A549 (cell line): ENCODE measurements around the gene OTUD4.

Experiments used
- CEBPB ChIP-seq, 2 experiments: fragments of >200 bp in 1 of 2; sonication (Bioruptor Twin) in 1 of 2; formaldehyde crosslinking in 1 of 2; IDR thresholded peaks; 2 replicates each; pipeline ENCODE4 v1.6.1; 2012 to 2016
- EP300 ChIP-seq, 2 experiments: fragments of >200 bp; sonication (Bioruptor Twin); formaldehyde crosslinking; IDR thresholded peaks; 2 replicates in 1 of 2; 3 replicates in 1 of 2; pipeline ENCODE4 v1.6.1; 2016 to 2017
- ESRRA ChIP-seq: fragments of 150-350 bp; IDR thresholded peaks from 2 replicates; pipeline ENCODE4 v1.6.1; 2014; ENCODE audit warnings: mild to moderate bottlenecking, low read length, borderline replicate concordance
- MAFK ChIP-seq: fragments of 450-650 bp; IDR thresholded peaks from 2 replicates; pipeline ENCODE4 v1.6.1; 2014; ENCODE audit not compliant: partially characterized antibody
- POLR2A ChIP-seq: IDR thresholded peaks from 2 replicates; pipeline ENCODE4 v1.6.1; 2012; ENCODE audit warnings: mild to moderate bottlenecking, low read length
- RFX5 ChIP-seq: fragments of 450-650 bp; IDR thresholded peaks from 2 replicates; pipeline ENCODE4 v1.7.1; 2014; ENCODE audit warnings: antibody characterized with exemption, mild to moderate bottlenecking, moderate library complexity
- TF ChIP-seq, protein P1 (sequence below): IDR thresholded peaks from 2 replicates; pipeline ENCODE4 v1.6.1; 2012
- TF ChIP-seq, protein P2 (sequence below): fragments of 450-650 bp; IDR thresholded peaks from 2 replicates; pipeline ENCODE4 v1.6.1; 2014; ENCODE audit warnings: antibody characterized with exemption
- TF ChIP-seq, protein P3 (sequence below): fragments of 200-600 bp; sonication (generic); IDR thresholded peaks from 2 replicates; pipeline ENCODE4 v1.6.1; 2016; ENCODE audit warnings: antibody characterized with exemption, mild to moderate bottlenecking, moderate library complexity
- TF ChIP-seq, protein P4 (sequence below): fragments of >200 bp; sonication (Bioruptor Twin); formaldehyde crosslinking; IDR thresholded peaks from 3 replicates; pipeline ENCODE4 v1.5.1; 2016

DNA sequence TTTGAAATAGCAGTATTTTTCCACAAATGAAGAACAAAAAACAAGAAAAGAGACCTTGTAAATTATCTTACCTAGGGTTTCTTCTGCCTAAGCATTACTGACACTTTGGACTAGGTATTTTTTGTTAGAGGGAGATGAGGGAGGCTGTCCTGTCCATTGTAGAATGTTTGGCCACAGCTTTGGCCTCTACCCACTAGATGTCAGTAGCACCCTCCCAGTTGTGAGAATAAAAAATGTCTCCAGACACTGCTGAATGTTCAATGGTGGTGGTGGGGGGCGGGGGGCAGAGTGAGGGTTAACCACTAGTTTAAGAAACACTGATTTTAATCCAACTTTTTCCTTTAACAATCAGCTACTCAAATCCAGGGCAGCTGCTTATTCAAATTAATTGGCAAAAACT, 25.8 kb downstream of the OTUD4 start:
- TF ChIP-seq, protein P1, sequence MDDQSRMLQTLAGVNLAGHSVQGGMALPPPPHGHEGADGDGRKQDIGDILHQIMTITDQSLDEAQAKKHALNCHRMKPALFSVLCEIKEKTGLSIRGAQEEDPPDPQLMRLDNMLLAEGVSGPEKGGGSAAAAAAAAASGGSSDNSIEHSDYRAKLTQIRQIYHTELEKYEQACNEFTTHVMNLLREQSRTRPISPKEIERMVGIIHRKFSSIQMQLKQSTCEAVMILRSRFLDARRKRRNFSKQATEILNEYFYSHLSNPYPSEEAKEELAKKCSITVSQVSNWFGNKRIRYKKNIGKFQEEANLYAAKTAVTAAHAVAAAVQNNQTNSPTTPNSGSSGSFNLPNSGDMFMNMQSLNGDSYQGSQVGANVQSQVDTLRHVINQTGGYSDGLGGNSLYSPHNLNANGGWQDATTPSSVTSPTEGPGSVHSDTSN, result no peak
- TF ChIP-seq POLR2A (no peak), MAFK (no peak), CEBPB (IDR thresholded peaks at IDR 0.05) (no peak), ESRRA (no peak), EP300 (IDR thresholded peaks at IDR 0.05) (no peak), RFX5 (no peak)
- TF ChIP-seq, protein P2, sequence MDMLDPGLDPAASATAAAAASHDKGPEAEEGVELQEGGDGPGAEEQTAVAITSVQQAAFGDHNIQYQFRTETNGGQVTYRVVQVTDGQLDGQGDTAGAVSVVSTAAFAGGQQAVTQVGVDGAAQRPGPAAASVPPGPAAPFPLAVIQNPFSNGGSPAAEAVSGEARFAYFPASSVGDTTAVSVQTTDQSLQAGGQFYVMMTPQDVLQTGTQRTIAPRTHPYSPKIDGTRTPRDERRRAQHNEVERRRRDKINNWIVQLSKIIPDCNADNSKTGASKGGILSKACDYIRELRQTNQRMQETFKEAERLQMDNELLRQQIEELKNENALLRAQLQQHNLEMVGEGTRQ, result no peak
- TF ChIP-seq, protein P3, sequence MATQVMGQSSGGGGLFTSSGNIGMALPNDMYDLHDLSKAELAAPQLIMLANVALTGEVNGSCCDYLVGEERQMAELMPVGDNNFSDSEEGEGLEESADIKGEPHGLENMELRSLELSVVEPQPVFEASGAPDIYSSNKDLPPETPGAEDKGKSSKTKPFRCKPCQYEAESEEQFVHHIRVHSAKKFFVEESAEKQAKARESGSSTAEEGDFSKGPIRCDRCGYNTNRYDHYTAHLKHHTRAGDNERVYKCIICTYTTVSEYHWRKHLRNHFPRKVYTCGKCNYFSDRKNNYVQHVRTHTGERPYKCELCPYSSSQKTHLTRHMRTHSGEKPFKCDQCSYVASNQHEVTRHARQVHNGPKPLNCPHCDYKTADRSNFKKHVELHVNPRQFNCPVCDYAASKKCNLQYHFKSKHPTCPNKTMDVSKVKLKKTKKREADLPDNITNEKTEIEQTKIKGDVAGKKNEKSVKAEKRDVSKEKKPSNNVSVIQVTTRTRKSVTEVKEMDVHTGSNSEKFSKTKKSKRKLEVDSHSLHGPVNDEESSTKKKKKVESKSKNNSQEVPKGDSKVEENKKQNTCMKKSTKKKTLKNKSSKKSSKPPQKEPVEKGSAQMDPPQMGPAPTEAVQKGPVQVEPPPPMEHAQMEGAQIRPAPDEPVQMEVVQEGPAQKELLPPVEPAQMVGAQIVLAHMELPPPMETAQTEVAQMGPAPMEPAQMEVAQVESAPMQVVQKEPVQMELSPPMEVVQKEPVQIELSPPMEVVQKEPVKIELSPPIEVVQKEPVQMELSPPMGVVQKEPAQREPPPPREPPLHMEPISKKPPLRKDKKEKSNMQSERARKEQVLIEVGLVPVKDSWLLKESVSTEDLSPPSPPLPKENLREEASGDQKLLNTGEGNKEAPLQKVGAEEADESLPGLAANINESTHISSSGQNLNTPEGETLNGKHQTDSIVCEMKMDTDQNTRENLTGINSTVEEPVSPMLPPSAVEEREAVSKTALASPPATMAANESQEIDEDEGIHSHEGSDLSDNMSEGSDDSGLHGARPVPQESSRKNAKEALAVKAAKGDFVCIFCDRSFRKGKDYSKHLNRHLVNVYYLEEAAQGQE, result no peak
- TF ChIP-seq, protein P4, sequence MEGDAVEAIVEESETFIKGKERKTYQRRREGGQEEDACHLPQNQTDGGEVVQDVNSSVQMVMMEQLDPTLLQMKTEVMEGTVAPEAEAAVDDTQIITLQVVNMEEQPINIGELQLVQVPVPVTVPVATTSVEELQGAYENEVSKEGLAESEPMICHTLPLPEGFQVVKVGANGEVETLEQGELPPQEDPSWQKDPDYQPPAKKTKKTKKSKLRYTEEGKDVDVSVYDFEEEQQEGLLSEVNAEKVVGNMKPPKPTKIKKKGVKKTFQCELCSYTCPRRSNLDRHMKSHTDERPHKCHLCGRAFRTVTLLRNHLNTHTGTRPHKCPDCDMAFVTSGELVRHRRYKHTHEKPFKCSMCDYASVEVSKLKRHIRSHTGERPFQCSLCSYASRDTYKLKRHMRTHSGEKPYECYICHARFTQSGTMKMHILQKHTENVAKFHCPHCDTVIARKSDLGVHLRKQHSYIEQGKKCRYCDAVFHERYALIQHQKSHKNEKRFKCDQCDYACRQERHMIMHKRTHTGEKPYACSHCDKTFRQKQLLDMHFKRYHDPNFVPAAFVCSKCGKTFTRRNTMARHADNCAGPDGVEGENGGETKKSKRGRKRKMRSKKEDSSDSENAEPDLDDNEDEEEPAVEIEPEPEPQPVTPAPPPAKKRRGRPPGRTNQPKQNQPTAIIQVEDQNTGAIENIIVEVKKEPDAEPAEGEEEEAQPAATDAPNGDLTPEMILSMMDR, result peak; percentile 40
